ENCODE results near the gene ELF1. TPM values are rescaled to one million over a fixed set of nuclear protein-coding genes. Genes with fewer than 3 reads are reported as not detected.

ELF1 gene
- total RNA-seq, 1 donor from 2014 or later = 33.3 TPM

Other genes starting within 250 kb of the ELF1 start
- gene MRPS31, start 248.1 kb downstream of the ELF1 start, total RNA-seq = 33.7 TPM
- 5.5 TPM for gene SLC25A15, start 229.7 kb downstream of the ELF1 start, total RNA-seq
- 20.8 TPM for gene WBP4, start 42.2 kb upstream of the ELF1 start, total RNA-seq
- 10.7 TPM for gene KBTBD6, start 113.5 kb upstream of the ELF1 start, total RNA-seq
- 6.8 TPM for gene KBTBD7, start 175.3 kb upstream of the ELF1 start, total RNA-seq
- gene MTRF1, start 244.3 kb upstream of the ELF1 start, total RNA-seq = 14.3 TPM

All from left ventricle myocardium superior (tissue), 1 donor.